Mesenteric fat pad (tissue), 1 donor: Measurements from ENCODE around the gene RUNX3. TPM values are rescaled to one million over a fixed set of nuclear protein-coding genes. Genes with fewer than 3 reads are reported as not detected.

Experiments
- DNase-seq: peaks from one replicate; pipeline ENCODE4 v3.0.0-alpha.2; 2020; ENCODE audit warnings: low spot score
- total RNA-seq: library from RNA; stranded (reverse); fragmentation: NEBNext Ultra II Directional; extraction: Animal tissue kit (Norgen Biotek cat#: 25700); gene quantifications from one replicate; pipeline ENCODE4 v1.2.1, GENCODE V29; 2021
- donor health status: DM: yes; HTN: yes; CAD: no.

RUNX3 gene
- total RNA-seq, 1 donor from 2014 or later: 3.4 TPM

- peak; percentile 84 for DNase-seq
Observed at GRCh38 chr1:24866211-24867083, 63.6 kb downstream of the RUNX3 start.

DNA sequence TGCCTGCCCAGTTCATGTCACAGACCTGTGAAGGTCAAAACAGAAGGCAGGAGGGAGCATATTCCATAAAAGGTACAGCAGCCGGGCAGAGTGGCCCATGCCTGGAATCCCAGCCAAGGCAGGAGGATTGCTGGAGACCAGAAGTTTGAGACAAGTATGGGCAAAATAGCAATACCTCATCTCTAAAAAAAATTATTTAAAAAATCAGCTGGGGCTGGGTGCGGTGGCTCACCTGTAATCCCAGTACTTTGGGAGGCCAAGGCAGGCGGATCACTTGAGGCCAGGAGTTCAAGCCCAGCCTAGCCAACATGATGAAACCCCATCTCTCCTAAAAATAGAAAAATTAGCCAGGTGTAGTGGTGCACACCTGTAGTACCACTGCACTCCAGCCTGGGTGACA, 64.5 kb downstream of the RUNX3 start:
- DNase-seq: peak; percentile 45

DNA sequence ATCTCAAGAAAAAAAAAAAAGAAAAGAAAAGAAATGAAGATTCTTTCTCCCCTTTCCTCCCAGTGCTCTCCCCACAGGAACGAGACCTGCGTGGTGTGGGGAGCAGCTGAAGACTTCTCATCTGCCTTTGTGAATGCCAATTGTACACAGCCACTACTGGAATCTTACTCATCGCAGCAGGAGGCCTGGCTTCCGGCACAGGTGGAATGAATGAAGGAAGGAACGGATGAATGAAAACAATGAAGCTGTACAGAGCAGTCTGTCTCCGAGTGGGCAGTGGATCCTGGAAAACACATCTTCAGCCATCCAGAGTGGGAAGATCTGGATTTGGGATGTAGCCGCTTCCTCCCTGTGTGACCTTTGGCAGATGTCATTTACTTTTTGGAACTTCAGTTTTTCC, 64.9 kb downstream of the RUNX3 start:
- peak; percentile 37 for DNase-seq

DNA sequence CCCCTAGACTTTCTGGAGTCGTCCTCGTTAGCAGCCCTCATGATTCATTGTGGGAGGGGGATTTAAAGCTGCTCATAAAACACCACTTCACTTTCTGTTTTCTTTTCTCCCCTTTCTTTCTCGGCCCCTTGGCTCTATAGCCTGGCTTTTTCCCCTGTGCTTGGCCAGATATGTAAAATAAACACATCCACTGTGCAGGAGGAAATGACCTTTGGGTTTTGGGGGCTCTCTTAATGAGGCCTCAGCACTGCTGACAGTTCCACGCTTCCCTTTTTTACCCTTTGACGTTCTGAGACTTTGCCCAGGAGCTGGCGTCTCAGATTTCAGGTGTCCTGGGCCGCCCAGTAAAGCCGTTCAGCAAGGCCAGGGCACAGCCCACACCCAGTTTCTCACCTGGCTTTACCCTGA, 65.7 kb downstream of the RUNX3 start:
- DNase-seq: peak; percentile 75

GRCh38 chr1:24862775-24863483, 67.1 kb downstream of the RUNX3 start:
- no peak for DNase-seq

DNA sequence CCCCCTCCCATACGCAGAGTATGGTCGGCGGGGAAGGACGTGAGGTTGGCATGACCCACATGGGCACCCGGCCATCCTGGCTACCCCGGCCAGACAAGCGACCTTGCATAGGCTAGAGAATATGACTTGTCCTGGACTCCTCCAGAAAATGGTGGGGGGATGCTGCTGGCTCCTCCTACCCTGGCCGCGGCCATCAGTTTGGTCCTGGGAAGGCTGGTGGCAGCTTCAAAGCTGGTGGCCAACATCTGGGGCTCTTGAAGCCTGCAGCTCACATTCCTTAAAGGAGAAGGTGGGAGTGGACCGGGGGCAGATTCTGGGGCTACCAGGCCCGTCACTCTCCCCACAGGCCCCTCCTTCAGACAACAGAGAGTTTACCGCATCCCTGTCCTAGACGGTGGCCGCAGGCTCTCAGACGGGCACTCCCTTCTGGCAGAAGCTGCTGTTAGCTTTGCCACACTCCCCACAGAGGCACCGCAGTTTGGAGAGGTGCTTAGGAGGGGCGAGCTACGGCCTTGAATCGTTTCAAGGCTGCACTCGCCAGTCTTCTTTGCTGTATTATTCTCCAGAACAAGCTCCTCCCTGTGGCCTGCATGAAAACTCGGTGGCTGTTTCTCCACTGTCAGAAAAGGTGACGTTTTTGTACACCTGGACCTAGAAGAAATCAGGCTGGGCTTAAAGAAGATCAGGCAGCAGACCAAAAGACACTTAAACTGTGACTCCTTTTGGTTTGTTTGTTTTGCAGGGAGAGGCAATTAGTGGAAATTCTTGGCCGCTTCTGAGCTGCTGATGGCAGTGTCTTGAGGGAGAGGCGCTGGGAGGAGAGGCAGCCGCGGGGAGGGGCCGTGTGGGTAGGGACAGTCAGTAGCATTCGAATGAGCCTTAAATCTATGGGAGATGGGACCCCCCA, 68.0 kb downstream of the RUNX3 start:
- no peak for DNase-seq

DNA sequence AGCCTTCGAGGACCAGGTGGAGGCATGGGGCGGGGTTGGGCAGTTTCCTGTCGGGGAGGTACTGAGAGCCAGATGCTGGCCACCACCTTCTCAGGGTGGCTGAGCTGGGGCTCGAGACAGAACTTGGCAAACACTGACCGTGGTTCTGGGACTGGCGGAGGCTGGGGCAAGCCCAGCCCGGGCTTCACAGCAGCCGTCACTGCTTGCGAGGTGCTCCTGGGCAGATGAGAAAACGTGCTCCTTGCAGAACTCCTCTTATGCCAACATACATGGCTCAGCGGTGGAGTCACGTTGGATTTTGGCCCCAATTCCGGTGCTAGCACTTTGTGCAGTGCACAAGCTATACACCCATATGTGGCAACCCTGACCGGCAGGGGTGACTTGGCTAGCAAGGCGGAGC, 69.2 kb downstream of the RUNX3 start:
- no peak for DNase-seq

GRCh38 chr1:24859063-24860010, 70.7 kb downstream of the RUNX3 start:
- DNase-seq: no peak

DNA sequence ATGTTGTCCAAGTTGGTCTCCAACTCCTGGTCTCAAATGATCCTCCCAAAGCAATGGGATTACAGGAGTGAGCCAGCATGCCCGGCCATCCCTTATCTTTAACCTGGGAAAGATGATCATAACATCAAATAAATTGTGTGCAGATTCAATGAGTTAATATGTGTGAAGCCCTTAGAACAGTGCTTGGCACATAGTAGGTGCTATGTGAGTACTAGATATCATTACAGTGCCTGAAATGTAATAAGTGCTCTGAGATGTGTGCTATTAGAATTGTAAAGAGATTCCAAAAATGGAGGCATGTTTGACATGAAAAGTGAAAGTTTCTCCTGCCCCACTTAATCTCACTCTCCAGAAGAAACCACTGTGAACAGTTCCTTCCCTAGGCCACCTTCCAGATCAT, 71.8 kb downstream of the RUNX3 start:
- no peak for DNase-seq

- DNase-seq: no peak
Observed at GRCh38 chr1:24857507-24858133, 72.5 kb downstream of the RUNX3 start.

DNA sequence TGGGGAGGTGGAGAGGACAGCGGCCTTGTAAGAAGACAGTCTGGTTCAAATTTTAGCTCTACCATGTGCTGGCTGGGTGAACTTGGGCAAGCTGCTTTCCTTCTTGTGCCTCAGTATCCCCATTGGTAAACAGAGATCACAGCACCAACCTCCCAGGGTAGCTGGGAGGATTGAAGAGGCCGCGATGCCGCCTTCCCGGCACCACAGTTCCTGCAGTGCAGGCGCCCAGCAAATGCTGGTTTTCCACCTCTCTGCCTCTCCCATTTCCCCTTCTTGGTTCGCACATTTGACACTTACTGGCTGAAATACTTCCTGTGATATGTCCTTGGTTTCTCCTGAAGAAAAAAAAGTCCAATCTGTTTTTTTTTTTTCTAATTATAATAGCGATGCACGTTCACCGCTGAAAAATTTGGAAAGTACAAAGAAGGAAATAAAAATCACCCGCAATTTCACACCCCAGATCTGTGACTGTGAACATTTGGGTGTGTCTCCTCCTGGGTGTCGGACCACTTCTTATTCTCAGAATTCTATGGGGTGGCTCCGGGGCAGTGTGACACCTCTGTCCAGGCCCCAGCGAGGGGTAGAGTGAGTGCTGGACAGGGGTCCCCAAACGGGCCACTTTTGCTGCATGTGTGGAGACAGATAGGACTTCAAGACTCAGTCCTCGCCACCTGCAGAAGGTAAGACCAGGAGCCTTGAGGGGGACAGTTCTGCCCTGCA, 73.1 kb downstream of the RUNX3 start:
- no peak for DNase-seq

DNA sequence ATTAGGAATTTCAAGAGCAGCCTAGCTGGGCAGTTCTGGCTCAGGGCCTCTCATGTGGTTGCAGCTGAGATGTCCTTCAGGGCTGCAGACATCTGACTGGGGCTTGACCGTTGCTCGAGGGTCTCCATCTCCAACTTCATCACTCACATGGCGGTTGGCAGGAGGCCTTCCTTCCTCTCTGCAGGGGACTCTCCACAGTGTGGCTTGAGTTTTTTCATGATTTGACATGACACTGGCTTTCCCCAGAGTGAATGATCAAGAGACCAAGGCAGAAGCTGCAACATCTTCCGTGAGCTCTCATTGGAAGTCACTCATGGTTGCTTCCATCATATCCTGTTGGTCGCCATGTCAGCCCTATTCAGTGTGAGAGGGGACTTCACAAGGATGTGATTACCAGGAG, 74.6 kb downstream of the RUNX3 start:
- DNase-seq: no peak

GRCh38 chr1:24853649-24854048, 76.4 kb downstream of the RUNX3 start:
- no peak for DNase-seq

DNA sequence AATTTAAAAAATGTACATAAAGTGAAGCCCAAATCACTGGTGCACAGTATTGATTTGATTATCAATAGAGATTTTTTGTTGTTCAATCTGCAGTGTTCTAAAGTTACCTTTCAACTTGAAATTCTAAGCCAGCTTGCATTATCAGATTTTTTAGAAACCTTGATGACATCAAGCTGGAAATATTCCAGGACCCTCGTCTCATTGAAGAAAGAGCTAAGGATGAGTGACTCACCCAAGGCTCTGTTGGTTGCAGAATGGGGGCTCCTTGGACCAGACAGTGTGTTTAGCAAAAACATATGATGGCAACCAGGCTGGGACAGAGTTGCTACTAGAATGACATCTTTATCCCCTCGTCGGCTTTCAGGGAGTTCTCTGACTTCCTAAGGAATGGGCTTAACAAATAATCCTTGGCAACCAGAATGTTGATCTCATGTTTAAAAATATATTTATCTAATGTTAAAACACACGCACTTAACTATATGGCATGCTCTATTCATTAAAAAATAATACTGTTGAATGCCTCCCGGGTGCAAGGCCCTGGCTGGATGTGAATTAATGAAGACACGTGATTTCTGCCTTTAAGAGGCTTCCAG, 79.7 kb downstream of the RUNX3 start:
- no peak for DNase-seq

DNA sequence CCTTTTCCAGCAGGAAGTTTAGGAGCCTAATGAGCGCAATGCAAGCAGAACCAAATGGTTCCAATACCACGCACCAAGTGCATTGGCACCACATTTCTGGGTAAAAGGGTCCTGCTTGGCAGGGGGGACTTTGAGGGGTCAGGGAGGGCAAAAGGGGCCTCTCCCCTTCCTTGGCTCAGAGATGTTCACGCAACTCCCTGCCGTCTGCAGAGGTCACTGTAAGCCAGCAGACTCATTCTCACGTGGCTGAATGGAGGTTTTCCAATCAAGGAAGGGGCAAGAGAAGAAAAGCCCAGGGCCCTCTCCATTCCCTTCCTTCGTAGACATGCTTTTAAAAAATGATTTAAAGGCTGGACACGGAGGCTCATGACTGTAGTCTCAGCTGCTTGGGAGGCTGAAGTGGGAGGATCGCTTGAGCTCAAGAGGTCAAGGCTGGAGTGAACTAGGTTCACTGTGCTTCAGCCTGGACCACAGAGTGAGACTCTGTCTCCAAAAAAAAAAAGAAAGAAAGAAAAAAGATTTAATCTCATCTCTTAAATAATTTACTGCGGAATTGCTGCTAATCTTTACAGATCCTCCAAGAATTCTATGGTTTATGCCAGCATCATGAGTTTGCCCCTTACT, 80.3 kb downstream of the RUNX3 start:
- DNase-seq: no peak
